ENCODE data around the gene IPO8. TPM values are rescaled to one million over a fixed set of nuclear protein-coding genes. Genes with fewer than 3 reads are reported as not detected.

The IPO8 gene
- total and polyA plus RNA-seq, 2 of the 4 experiments (the other 2 are of a cell fraction): 11.1 to 31.5 TPM

GRCh38 chr12:30603129-30603528 lies 92.5 kb downstream of the IPO8 start:
- POLR2A ChIA-PET (ENCODE audit: unreplicated experiment): no interaction called here
- Histone ChIP-seq H3K36me3 (ENCODE audit: control insufficient read depth, insufficient read depth, low read length) (no peaks in the 10 kb centered on the region), H4K8ac (ENCODE audit: low read depth in 2 of 2, low read length in 2 of 2) (no peak overlapping the region), H3K9me3 (ENCODE audit: control insufficient read depth, insufficient read depth, low read length) (peaks cover 3% of the 10 kb centered on the region; the same call in 1 of the 2 replicates), H3K4me3 (ENCODE audit: insufficient read depth, low read depth, low read length) (no peak overlapping the region), H3K27ac (ENCODE audit: insufficient read depth, low read length) (no peak overlapping the region), H2BK20ac (ENCODE audit: low read depth, low read length) (no peak overlapping the region), H3K79me1 (ENCODE audit: low read depth in 1 of 2, low read length in 2 of 2) (no peaks in the 10 kb centered on the region), H3K4ac (ENCODE audit: low read depth, low read length) (no peak overlapping the region), H3K18ac (ENCODE audit: low read depth, low read length) (no peak overlapping the region), H3K9ac (ENCODE audit: low read depth, low read length) (no peak overlapping the region), H2AFZ (replicated peaks; ENCODE audit: low read length, poor library complexity) (no peak overlapping the region), H3K56ac (ENCODE audit: extremely low read depth, insufficient read depth, low read length) (no peak overlapping the region), H3K14ac (replicated peaks; ENCODE audit: low read depth, low read length) (no peak overlapping the region), H2AK9ac (replicated peaks; ENCODE audit: low read depth, low read length, poor library complexity) (no peak overlapping the region), H4K20me1 (ENCODE audit: insufficient read depth, low read length) (no peaks in the 10 kb centered on the region), H3K9me1 (ENCODE audit: insufficient read depth, low read length) (no peaks in the 10 kb centered on the region), H3K23ac (ENCODE audit: low read depth, low read length) (no peak overlapping the region), H3K4me2 (ENCODE audit: low read depth, low read length) (no peak overlapping the region), H2BK15ac (ENCODE audit: low read depth, low read length) (no peak overlapping the region), H3K27me3 (ENCODE audit: control insufficient read depth, insufficient read depth, low read length) (no peaks in the 10 kb centered on the region), H2BK5ac (ENCODE audit: low read depth, low read length, poor library complexity, severe bottlenecking) (no peak overlapping the region), H2BK120ac (ENCODE audit: low read depth, low read length) (no peak overlapping the region), H4K91ac (ENCODE audit: insufficient read depth, low read depth, low read length) (no peak overlapping the region), H2AK5ac (ENCODE audit: low read depth, low read length) (no peak overlapping the region), H4K5ac (ENCODE audit: low read depth, low read length) (no peak overlapping the region), H3K4me1 (ENCODE audit: control insufficient read depth, insufficient read depth, low read length) (peaks cover 5% of the 10 kb centered on the region; the same call in 1 of the 2 replicates)
- DNase-seq (no peak), ATAC-seq (ENCODE audit: low read depth) (no peak)
- CTCF ChIA-PET: no interaction called here
- no TSS peak for BruUV-seq (replicated peaks)
- no peak for TF ChIP-seq MAZ (IDR thresholded peaks at IDR 0.05; ENCODE audit: borderline replicate concordance, low read depth, low read length)
- intact Hi-C loops (cut with micrococcal nuclease): no loop called here
- dilution Hi-C loops (cut with HindIII; ENCODE audit: low sequenced_read_pairs, unreplicated experiment): no loop called here
- in situ Hi-C loops (cut with MboI; ENCODE audit: low sequenced_read_pairs): no loop called here

Measured in IMR-90 (cell line).